ENCODE measurements around the gene TES. TPM values are rescaled to one million over a fixed set of nuclear protein-coding genes. Genes with fewer than 3 reads are reported as not detected.

TES gene
- total RNA-seq, 1 donor from 2014 or later = 63.4 TPM

GRCh38 chr7:116279217-116279616 is 68.9 kb downstream of the TES start:
- Mint-ChIP-seq H3K4me3 (ENCODE audit: unreplicated experiment) (no peak overlapping the region), H3K27me3 (ENCODE audit: unreplicated experiment) (no peaks in the 10 kb centered on the region), H3K36me3 (ENCODE audit: low read depth, unreplicated experiment) (no peaks in the 10 kb centered on the region), H3K27ac (ENCODE audit: unreplicated experiment) (no peak overlapping the region), H3K4me1 (ENCODE audit: unreplicated experiment) (peaks cover 3% of the 10 kb centered on the region), H3K9me3 (ENCODE audit: unreplicated experiment) (no peaks in the 10 kb centered on the region)
- DNase-seq (ENCODE audit: low spot score) = no peak
- TF ChIP-seq CTCF (IDR thresholded peaks at IDR 0.05; ENCODE audit: unreplicated experiment) = no peak

DNA sequence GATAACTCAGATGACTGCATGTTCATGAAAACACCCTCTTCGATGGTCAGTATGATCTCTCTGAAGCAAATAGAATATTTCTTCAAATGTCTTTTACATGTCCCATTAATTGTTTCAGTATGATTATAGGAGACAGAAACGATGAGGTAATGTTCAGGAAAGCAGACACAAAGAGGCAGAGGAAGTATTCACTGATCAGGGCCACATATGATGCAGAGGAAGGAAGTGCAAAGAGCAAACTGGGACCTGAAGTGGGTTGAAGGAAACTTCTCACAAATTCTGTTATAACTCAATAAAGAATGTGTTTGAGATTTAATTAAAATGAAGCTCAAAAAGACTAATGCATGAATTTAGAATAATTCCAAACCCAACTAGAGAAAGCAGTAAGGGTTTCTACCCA is 70.5 kb downstream of the TES start:
- no peak for DNase-seq (ENCODE audit: low spot score)
- no peak for TF ChIP-seq CTCF (IDR thresholded peaks at IDR 0.05; ENCODE audit: unreplicated experiment)
- Mint-ChIP-seq H3K4me1 (ENCODE audit: unreplicated experiment) (peaks cover 3% of the 10 kb centered on the region), H3K36me3 (ENCODE audit: low read depth, unreplicated experiment) (no peaks in the 10 kb centered on the region), H3K4me3 (ENCODE audit: unreplicated experiment) (no peak overlapping the region), H3K27ac (ENCODE audit: unreplicated experiment) (no peak overlapping the region), H3K9me3 (ENCODE audit: unreplicated experiment) (no peaks in the 10 kb centered on the region), H3K27me3 (ENCODE audit: unreplicated experiment) (no peaks in the 10 kb centered on the region)

- H3K9me3 Mint-ChIP-seq (ENCODE audit: unreplicated experiment) = no peaks in the 10 kb centered on the region
- no peak overlapping the region for H3K27ac Mint-ChIP-seq (ENCODE audit: unreplicated experiment)
- no peak for DNase-seq (ENCODE audit: low spot score)
- H3K4me3 Mint-ChIP-seq (ENCODE audit: unreplicated experiment) = no peak overlapping the region
- H3K36me3 Mint-ChIP-seq (ENCODE audit: low read depth, unreplicated experiment) = no peaks in the 10 kb centered on the region
- H3K4me1 Mint-ChIP-seq (ENCODE audit: unreplicated experiment) = peaks cover 3% of the 10 kb centered on the region
- no peaks in the 10 kb centered on the region for H3K27me3 Mint-ChIP-seq (ENCODE audit: unreplicated experiment)
- TF ChIP-seq CTCF (IDR thresholded peaks at IDR 0.05; ENCODE audit: unreplicated experiment) = no peak
Measured at GRCh38 chr7:116283595-116284204, 73.4 kb downstream of the TES start.

GRCh38 chr7:116284390-116284789 is 74.1 kb downstream of the TES start:
- H3K27ac Mint-ChIP-seq (ENCODE audit: unreplicated experiment) = no peak overlapping the region

More at GRCh38 chr7:116284390-116284789, 74.1 kb downstream of the TES start:
- no peak for TF ChIP-seq CTCF (IDR thresholded peaks at IDR 0.05; ENCODE audit: unreplicated experiment)
- DNase-seq (ENCODE audit: low spot score) = no peak
- no peaks in the 10 kb centered on the region for H3K27me3 Mint-ChIP-seq (ENCODE audit: unreplicated experiment)
- no peak overlapping the region for H3K4me3 Mint-ChIP-seq (ENCODE audit: unreplicated experiment)
- H3K9me3 Mint-ChIP-seq (ENCODE audit: unreplicated experiment) = no peaks in the 10 kb centered on the region
- H3K36me3 Mint-ChIP-seq (ENCODE audit: low read depth, unreplicated experiment) = no peaks in the 10 kb centered on the region
- peaks cover 3% of the 10 kb centered on the region for H3K4me1 Mint-ChIP-seq (ENCODE audit: unreplicated experiment)

Measured in endothelial cell (in vitro differentiated cells).